ENCODE data around the gene C1D. TPM values are rescaled to one million over a fixed set of nuclear protein-coding genes. Genes with fewer than 3 reads are reported as not detected.

C1D gene, protein sequence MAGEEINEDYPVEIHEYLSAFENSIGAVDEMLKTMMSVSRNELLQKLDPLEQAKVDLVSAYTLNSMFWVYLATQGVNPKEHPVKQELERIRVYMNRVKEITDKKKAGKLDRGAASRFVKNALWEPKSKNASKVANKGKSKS
- total RNA-seq (10 to 100 TPM; 12.4 to 13.4 TPM), polyA plus RNA-seq (10 to 100 TPM in 1 of 2 donors, 1 to 10 TPM in 1; 5.2 to 22.7 TPM)

DNA sequence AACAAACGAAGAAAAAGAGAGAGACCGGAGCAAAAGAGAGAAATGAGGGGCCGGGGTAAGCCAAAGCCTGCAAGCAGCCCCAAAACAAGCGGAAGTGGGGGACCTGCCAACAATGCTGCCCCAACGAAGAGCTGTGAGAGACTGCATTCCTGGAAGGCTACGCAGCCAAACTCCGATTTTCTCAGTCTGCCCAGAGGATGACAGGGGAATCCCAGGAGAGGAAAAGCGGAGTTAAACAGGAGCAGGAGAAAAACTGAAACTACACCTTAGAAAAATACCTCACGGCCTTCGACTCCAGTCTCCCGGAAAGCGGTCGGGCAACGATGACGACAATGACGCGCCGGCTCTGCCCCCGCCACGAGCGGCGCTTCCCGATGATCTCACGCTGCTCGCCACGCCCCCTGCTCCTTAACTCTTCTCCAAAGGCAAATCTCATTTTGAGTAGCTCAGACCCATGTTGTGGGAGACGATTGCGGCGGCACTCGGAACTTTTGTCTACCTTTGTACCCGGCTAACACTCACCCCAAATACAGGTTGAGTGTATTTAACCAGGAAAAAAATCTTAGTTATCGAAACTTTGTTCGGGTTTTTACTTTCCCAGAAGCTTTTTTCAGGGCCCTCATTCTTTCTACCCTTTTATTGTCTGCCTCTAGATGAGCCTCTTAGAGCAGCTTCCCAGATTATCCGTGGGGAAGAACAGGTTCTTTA, at the start of gene C1D:
Gene C1D, minus strand, starts transcription at position 325 of the 708 bp plus-strand sequence. CDS start 15,694 bp downstream, outside the sequence.
- CTCF ChIA-PET (ENCODE audit: partially characterized antibody), result interaction anchor here (0.9 to 1.5 kb wide), 2 partner anchors 95 to 228 kb away, joined by 3 to 4 read pairs; partner anchors contain the start of gene PNO1
- peak within 1 kb of the TSS; percentile 95 to 98 (median 96) for H3K4me3 Mint-ChIP-seq

DNA sequence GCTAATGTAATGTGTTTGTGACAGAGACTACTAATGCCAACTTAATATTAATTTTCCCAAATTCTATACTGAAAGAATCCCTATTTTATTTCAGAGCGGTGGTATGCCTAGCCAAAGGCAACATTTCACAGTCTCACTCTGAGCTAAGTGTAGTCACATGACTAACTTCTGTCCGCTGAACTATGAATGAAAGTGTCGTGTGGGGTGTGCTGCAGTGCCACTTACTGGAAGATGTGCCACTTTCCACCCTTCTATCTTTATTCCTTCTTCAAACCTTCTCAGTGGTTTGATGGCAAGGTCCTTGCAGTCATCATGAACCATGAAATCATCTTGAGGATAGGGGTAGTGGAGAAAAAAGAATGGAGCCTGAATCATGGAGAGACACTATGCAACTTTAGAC, 47.3 kb upstream of the C1D start:
- intact Hi-C loops (cut with micrococcal nuclease), result no loop called here
- Histone ChIP-seq H3K4me3 (ENCODE audit: low read length in 2 of 2) (no peak overlapping the region), H3K4me1 (ENCODE audit: insufficient read depth, low read length) (no peaks in the 10 kb centered on the region), H3K9me3 (ENCODE audit: control insufficient read depth in 1 of 2, low read length in 2 of 2) (no peaks in the 10 kb centered on the region), H3K27ac (ENCODE audit: low read depth, low read length) (no peak overlapping the region), H3K27me3 (ENCODE audit: insufficient read depth, low read length) (no peaks in the 10 kb centered on the region), H3K36me3 (ENCODE audit: insufficient read depth, low read length) (no peaks in the 10 kb centered on the region)
- ChIA-PET POLR2A (ENCODE audit: partially characterized antibody) (no interaction called here), CTCF (ENCODE audit: partially characterized antibody) (no interaction called here)
- Mint-ChIP-seq H3K9me3 (peaks cover 0 to 18% (median 16%) of the 10 kb centered on the region in 8 donors), H3K36me3 (peaks cover 0 to 3% of the 10 kb centered on the region in 2 donors), H3K4me3 (no peak overlapping the region), H3K27ac (no peak overlapping the region), H3K27me3 (no peaks in the 10 kb centered on the region), H3K4me1 (no peaks in the 10 kb centered on the region)
- no peak for DNase-seq

More for the DNA sequence above, at the start of gene C1D:
- Histone ChIP-seq H3K4me1 (ENCODE audit: insufficient read depth, low read length) (peaks cover 44% of the 10 kb centered on the region), H3K4me3 (ENCODE audit: low read length in 2 of 2) (peak within 1 kb of the TSS; percentile 93 to 100), H3K27ac (ENCODE audit: low read depth, low read length) (peak within 1 kb of the TSS; percentile 98), H3K9me3 (ENCODE audit: control insufficient read depth in 1 of 2, low read length in 2 of 2) (no peaks in the 10 kb centered on the region), H3K36me3 (ENCODE audit: insufficient read depth, low read length) (no peaks in the 10 kb centered on the region), H3K27me3 (ENCODE audit: insufficient read depth, low read length) (no peaks in the 10 kb centered on the region)
- Mint-ChIP-seq H3K4me1 (peaks cover 32 to 52% (median 38%) of the 10 kb centered on the region in 4 donors), H3K36me3 (peaks cover 2 to 11% of the 10 kb centered on the region in 2 donors), H3K27ac (peak within 1 kb of the TSS; percentile 89 to 99 (median 98)), H3K9me3 (peaks cover 0 to 3% (median 0%) of the 10 kb centered on the region in 8 donors), H3K27me3 (peaks cover 6 to 9% of the 10 kb centered on the region in 2 donors)
- intact Hi-C loops (cut with micrococcal nuclease), result loop anchor here (1.0 to 2.0 kb wide), 3 partner anchors 94 to 666 kb away; partner anchors contain the start of genes ETAA1 and PNO1
- POLR2A ChIA-PET (ENCODE audit: partially characterized antibody), result interaction anchor here (0.7 to 1.8 kb wide), 4 partner anchors 12 to 1374 kb away, joined by 3 to 12 read pairs (median 3); partner anchors contain the start of genes NFU1 and PNO1
- DNase-seq, result peak; percentile 89 to 92 (median 90)

DNA sequence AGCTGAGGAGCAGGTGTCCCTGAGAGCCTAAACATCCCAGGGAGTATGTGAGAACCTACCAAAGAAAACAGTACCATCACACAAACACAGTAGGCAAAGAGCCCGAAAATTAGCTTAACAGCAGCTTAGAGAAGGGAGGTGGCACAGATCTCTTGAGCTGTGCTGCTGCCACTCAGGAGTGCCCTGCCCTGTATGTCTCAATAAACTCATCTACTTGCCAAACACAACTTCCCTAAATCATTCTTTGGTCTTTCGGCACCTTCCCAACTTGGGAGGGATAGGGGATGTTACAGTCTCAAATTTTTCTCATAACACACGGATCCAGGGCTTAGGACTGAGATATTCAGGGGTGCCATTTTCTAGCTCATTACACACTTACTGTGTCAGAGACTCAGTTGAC, 45.3 kb upstream of the C1D start:
- H3K9me3 Mint-ChIP-seq, result peaks cover 1 to 26% (median 18%) of the 10 kb centered on the region in 8 donors
- no peaks in the 10 kb centered on the region for H3K4me1 Mint-ChIP-seq
- ChIA-PET POLR2A (ENCODE audit: partially characterized antibody) (no interaction called here), CTCF (ENCODE audit: partially characterized antibody) (interaction anchor here (0.9 to 1.5 kb wide), 2 partner anchors 12 to 49 kb away, joined by 3 read pairs; partner anchors contain the start of gene PNO1)
- no peak for DNase-seq
- H3K9me3 ChIP-seq (ENCODE audit: control insufficient read depth in 1 of 2, low read length in 2 of 2), result no peaks in the 10 kb centered on the region
- no peaks in the 10 kb centered on the region for H3K27me3 Mint-ChIP-seq
- intact Hi-C loops (cut with micrococcal nuclease), result no loop called here
- H3K36me3 Mint-ChIP-seq, result peaks cover 0 to 5% of the 10 kb centered on the region in 2 donors
- no peak overlapping the region for H3K4me3 ChIP-seq (ENCODE audit: low read length in 2 of 2)
- H3K4me3 Mint-ChIP-seq, result no peak overlapping the region
- H3K27ac ChIP-seq (ENCODE audit: low read depth, low read length), result no peak overlapping the region
- no peaks in the 10 kb centered on the region for H3K27me3 ChIP-seq (ENCODE audit: insufficient read depth, low read length)
- no peak overlapping the region for H3K27ac Mint-ChIP-seq
- H3K4me1 ChIP-seq (ENCODE audit: insufficient read depth, low read length), result no peaks in the 10 kb centered on the region
- no peaks in the 10 kb centered on the region for H3K36me3 ChIP-seq (ENCODE audit: insufficient read depth, low read length)

DNA sequence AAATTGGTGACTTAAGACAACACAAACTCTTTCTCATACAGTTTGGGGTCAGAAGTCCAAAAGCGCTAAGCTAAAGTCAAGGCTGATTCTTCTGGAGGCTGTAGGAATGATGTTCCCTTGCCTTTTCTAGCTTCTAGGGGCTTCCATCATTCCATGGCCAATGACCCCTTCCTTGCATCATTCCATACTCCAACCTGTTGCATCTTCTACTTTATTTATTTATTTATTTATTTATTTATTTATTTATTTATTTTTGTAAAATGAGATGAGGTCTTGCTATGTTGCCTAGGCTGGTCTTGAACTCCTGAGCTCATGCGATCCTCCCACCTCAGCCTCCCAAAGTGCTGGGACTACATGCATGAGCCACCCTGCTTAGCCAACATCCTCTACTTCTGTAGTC, 44.7 kb upstream of the C1D start:
- Mint-ChIP-seq H3K4me3 (no peak overlapping the region), H3K9me3 (peaks cover 1 to 26% (median 18%) of the 10 kb centered on the region in 8 donors), H3K27me3 (no peaks in the 10 kb centered on the region), H3K27ac (no peak overlapping the region), H3K36me3 (peaks cover 0 to 5% of the 10 kb centered on the region in 2 donors), H3K4me1 (no peaks in the 10 kb centered on the region)
- intact Hi-C loops (cut with micrococcal nuclease), result no loop called here
- Histone ChIP-seq H3K27me3 (ENCODE audit: insufficient read depth, low read length) (no peaks in the 10 kb centered on the region), H3K36me3 (ENCODE audit: insufficient read depth, low read length) (no peaks in the 10 kb centered on the region), H3K4me3 (ENCODE audit: low read length in 2 of 2) (no peak overlapping the region), H3K27ac (ENCODE audit: low read depth, low read length) (no peak overlapping the region), H3K4me1 (ENCODE audit: insufficient read depth, low read length) (no peaks in the 10 kb centered on the region), H3K9me3 (ENCODE audit: control insufficient read depth in 1 of 2, low read length in 2 of 2) (no peaks in the 10 kb centered on the region)
- CTCF ChIA-PET (ENCODE audit: partially characterized antibody), result interaction anchor here (1.5 kb wide), 1 partner anchor 13 kb away, joined by 3 read pairs; no protein-coding TSS in a partner anchor
- POLR2A ChIA-PET (ENCODE audit: partially characterized antibody), result no interaction called here
- no peak for DNase-seq

DNA sequence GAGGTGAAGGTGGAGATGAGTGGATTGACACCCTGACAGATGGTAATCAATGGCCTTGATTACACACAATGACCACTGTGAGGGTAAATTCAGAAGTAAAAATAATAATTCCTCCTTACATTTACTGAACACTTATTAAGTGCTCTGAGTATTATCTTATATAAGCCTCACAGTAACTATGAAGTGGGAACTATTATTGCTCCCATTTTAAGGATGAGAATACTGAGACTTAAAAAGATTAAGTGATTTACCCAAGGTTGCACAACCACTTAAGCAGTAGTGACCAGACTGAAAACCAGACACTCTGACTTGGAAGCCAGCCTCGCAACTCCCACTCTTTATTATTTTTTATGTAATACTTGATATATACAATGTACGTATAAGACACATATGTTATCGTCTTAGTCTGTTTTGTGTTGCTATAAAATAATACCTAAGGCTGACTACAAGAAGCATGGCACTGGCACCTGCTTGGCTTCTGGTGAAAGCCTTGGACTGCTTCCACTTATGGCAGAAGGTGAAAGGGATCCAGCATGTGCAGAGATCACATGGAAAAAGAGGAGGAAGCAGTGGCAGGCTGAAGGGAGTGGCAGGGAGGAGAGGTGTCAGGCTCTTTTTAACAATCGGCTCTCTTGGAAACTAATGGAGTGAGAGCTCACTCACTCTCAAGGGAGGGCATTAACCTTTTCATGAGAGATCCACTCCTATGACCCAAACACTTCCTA, 41.5 kb upstream of the C1D start:
- Mint-ChIP-seq H3K27me3 (peaks cover 0 to 2% of the 10 kb centered on the region in 2 donors), H3K4me3 (no peak overlapping the region), H3K9me3 (peaks cover 1 to 26% (median 18%) of the 10 kb centered on the region in 8 donors), H3K27ac (no peak overlapping the region), H3K36me3 (peaks cover 0 to 5% of the 10 kb centered on the region in 2 donors), H3K4me1 (no peaks in the 10 kb centered on the region)
- no peak for DNase-seq
- Histone ChIP-seq H3K27me3 (ENCODE audit: insufficient read depth, low read length) (no peaks in the 10 kb centered on the region), H3K36me3 (ENCODE audit: insufficient read depth, low read length) (no peaks in the 10 kb centered on the region), H3K27ac (ENCODE audit: low read depth, low read length) (no peak overlapping the region), H3K9me3 (ENCODE audit: control insufficient read depth in 1 of 2, low read length in 2 of 2) (no peaks in the 10 kb centered on the region), H3K4me1 (ENCODE audit: insufficient read depth, low read length) (no peaks in the 10 kb centered on the region), H3K4me3 (ENCODE audit: low read length in 2 of 2) (no peak overlapping the region)
- ChIA-PET CTCF (ENCODE audit: partially characterized antibody) (no interaction called here), POLR2A (ENCODE audit: partially characterized antibody) (no interaction called here)
- intact Hi-C loops (cut with micrococcal nuclease), result no loop called here

DNA sequence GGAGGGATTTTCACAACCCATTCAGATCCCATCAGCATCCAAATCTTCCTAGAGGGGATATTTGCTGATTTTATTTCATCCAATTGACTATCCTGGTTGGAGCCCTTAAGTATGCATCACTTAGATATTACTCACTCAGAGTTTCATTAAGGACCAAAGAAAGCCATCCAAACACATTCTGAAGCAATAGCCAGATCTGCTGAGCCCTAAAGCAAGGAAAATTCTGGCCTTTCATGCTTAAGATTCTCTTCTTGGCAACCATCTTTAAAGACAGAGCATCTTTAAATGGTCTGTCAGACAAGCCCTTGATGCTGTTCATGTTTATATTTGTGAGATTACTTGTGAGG, 40.9 kb upstream of the C1D start:
- H3K27me3 ChIP-seq (ENCODE audit: insufficient read depth, low read length), result no peaks in the 10 kb centered on the region
- H3K36me3 Mint-ChIP-seq, result peaks cover 0 to 5% of the 10 kb centered on the region in 2 donors

More for the DNA sequence above, 40.9 kb upstream of the C1D start:
- intact Hi-C loops (cut with micrococcal nuclease), result no loop called here
- DNase-seq, result no peak
- Histone ChIP-seq H3K36me3 (ENCODE audit: insufficient read depth, low read length) (no peaks in the 10 kb centered on the region), H3K27ac (ENCODE audit: low read depth, low read length) (no peak overlapping the region), H3K4me1 (ENCODE audit: insufficient read depth, low read length) (no peaks in the 10 kb centered on the region), H3K9me3 (ENCODE audit: control insufficient read depth in 1 of 2, low read length in 2 of 2) (no peaks in the 10 kb centered on the region), H3K4me3 (ENCODE audit: low read length in 2 of 2) (no peak overlapping the region)
- Mint-ChIP-seq H3K9me3 (peaks cover 1 to 26% (median 18%) of the 10 kb centered on the region in 8 donors), H3K4me3 (no peak overlapping the region), H3K27ac (no peak overlapping the region), H3K4me1 (peaks cover 0 to 1% (median 0%) of the 10 kb centered on the region in 4 donors), H3K27me3 (peaks cover 0 to 3% of the 10 kb centered on the region in 2 donors)
- ChIA-PET POLR2A (ENCODE audit: partially characterized antibody) (no interaction called here), CTCF (ENCODE audit: partially characterized antibody) (no interaction called here)

Data from CD4-positive, alpha-beta memory T cell (primary cell).